Neural cell (in vitro differentiated cells): ENCODE results near the gene OTOF.

Experiments
- CTCF ChIP-seq: fragments of 450-650 bp; IDR thresholded peaks from 2 replicates; pipeline ENCODE4 v1.5.1; 2014; ENCODE audit warnings: antibody characterized with exemption, mild to moderate bottlenecking, moderate library complexity; ENCODE audit not compliant: poor library complexity, severe bottlenecking
- EZH2 ChIP-seq: fragments of 200-600, 300-800 bp; shearing (Covaris generic), sonication (generic); IDR thresholded peaks from 2 replicates; pipeline ENCODE4 v1.6.1; 2014; ENCODE audit warnings: antibody characterized with exemption, low read length, borderline replicate concordance, mild to moderate bottlenecking; ENCODE audit not compliant: insufficient read depth, poor library complexity, severe bottlenecking
- POLR2AphosphoS5 ChIP-seq: IDR thresholded peaks from 2 replicates; pipeline ENCODE4 v1.6.1; 2012
- SMC3 ChIP-seq: fragments of 450-650 bp; conservative IDR thresholded peaks from 2 replicates; pipeline ENCODE4 v1.6.1; 2014; ENCODE audit warnings: antibody characterized with exemption, mild to moderate bottlenecking, moderate library complexity; ENCODE audit not compliant: poor library complexity
- TAF1 ChIP-seq: IDR thresholded peaks from 2 replicates; pipeline ENCODE4 v1.6.1; 2012; ENCODE audit warnings: low read depth

DNA sequence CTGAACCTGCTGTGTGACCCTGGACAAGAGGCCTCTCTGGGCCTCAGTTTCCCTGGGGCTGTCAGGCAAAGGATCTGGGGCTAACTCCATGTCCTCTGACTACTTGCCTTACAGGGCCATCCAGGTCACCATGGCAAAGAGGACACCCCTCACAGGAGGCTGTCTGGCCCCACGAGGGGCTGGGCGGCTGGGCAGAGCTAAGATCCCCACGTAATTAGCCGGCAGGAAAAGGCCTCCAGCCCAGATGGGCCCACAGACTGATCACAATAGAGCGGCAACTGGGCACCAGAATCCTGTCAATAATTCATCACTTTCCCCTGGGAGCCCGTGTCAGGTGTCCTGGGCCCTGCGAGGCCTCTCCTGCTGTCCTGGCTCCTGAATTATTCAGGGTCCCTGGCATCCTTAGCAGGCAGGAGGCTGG is 44.8 kb upstream of the OTOF start:
- TF ChIP-seq CTCF, result no peak
- TF ChIP-seq TAF1, result no peak
- TF ChIP-seq POLR2AphosphoS5, result no peak
- no peak for TF ChIP-seq SMC3
- TF ChIP-seq EZH2, result no peak
